MM.1S (cell line): ENCODE results near the gene COLEC12.

Source experiments
- DNase-seq: peaks from one replicate; pipeline ENCODE4 v3.0.0-alpha.2; 2015
- H2AFZ ChIP-seq: fragments of 300-600 bp; sonication (generic); 2 replicates; pipeline ENCODE4 v1.6.0; 2016; ENCODE audit warnings: antibody characterized with exemption, low read length
- H3F3A ChIP-seq: fragments of 300-600 bp; sonication (generic); 2 replicates; pipeline ENCODE4 v1.6.1; 2016; ENCODE audit warnings: mild to moderate bottlenecking, antibody characterized with exemption, low read length, moderate library complexity, mixed read lengths; ENCODE audit not compliant: insufficient read depth
- H3K27ac ChIP-seq: fragments of 300-600 bp; sonication (generic); 2 replicates; pipeline ENCODE4 v1.5.1; 2016; ENCODE audit warnings: mild to moderate bottlenecking, low read length
- H3K27me3 ChIP-seq: fragments of 300-600 bp; sonication (generic); replicated peaks from 2 replicates; pipeline ENCODE4 v1.6.0; 2016; ENCODE audit warnings: low read length; ENCODE audit not compliant: insufficient read depth
- H3K36me3 ChIP-seq: fragments of 300-600 bp; sonication (generic); replicated peaks from 2 replicates; pipeline ENCODE4 v1.6.1; 2016; ENCODE audit warnings: mild to moderate bottlenecking, low read length, mixed read lengths; ENCODE audit not compliant: insufficient read depth
- H3K4me1 ChIP-seq: fragments of 300-600 bp; sonication (generic); 2 replicates; pipeline ENCODE4 v1.6.1; 2016; ENCODE audit warnings: low read length, mixed read lengths
- H3K4me2 ChIP-seq: fragments of 300-600 bp; sonication (generic); 2 replicates; pipeline ENCODE4 v1.6.0; 2016; ENCODE audit warnings: low read depth, low read length
- H3K4me3 ChIP-seq: fragments of 300-600 bp; sonication (generic); 2 replicates; pipeline ENCODE4 v1.5.1; 2016; ENCODE audit warnings: low read length, mixed read lengths
- H3K79me2 ChIP-seq: fragments of 300-600 bp; sonication (generic); 2 replicates; pipeline ENCODE4 v1.6.1; 2016; ENCODE audit warnings: mixed run types, low read length, mixed read lengths
- H3K9ac ChIP-seq: fragments of 300-600 bp; sonication (generic); 2 replicates; pipeline ENCODE4 v1.6.1; 2016; ENCODE audit warnings: low read length, mixed read lengths
- H3K9me2 ChIP-seq: fragments of 300-600 bp; sonication (generic); replicated peaks from 2 replicates; pipeline ENCODE4 v1.6.1; 2016; ENCODE audit warnings: mild to moderate bottlenecking, low read length, mixed read lengths; ENCODE audit not compliant: insufficient read depth
- H3K9me3 ChIP-seq: fragments of 300-600 bp; sonication (generic); replicated peaks from 2 replicates; pipeline ENCODE4 v1.6.1; 2016; ENCODE audit warnings: mild to moderate bottlenecking, low read length, mixed read lengths; ENCODE audit not compliant: insufficient read depth
- H4K20me1 ChIP-seq: fragments of 300-600 bp; sonication (generic); 2 replicates; pipeline ENCODE4 v1.6.1; 2016; ENCODE audit warnings: mild to moderate bottlenecking, low read length, moderate library complexity, mixed read lengths; ENCODE audit not compliant: insufficient read depth
- CTCF ChIP-seq: fragments of 300-600 bp; sonication (generic); IDR thresholded peaks from 2 replicates; pipeline ENCODE4 v1.5.1; 2016; ENCODE audit warnings: antibody characterized with exemption, low read length, mixed read lengths
- EZH2 ChIP-seq: fragments of 300-600 bp; sonication (generic); optimal IDR thresholded peaks from 2 replicates; pipeline ENCODE3; 2017; ENCODE audit warnings: low read depth, mild to moderate bottlenecking, antibody characterized with exemption, low read length, mixed read lengths
- EZH2phosphoT487 ChIP-seq: fragments of 300-600 bp; sonication (generic); IDR thresholded peaks from 2 replicates; pipeline ENCODE4 v1.6.1; 2018; ENCODE audit warnings: antibody characterized with exemption, low read length

COLEC12 gene

DNA sequence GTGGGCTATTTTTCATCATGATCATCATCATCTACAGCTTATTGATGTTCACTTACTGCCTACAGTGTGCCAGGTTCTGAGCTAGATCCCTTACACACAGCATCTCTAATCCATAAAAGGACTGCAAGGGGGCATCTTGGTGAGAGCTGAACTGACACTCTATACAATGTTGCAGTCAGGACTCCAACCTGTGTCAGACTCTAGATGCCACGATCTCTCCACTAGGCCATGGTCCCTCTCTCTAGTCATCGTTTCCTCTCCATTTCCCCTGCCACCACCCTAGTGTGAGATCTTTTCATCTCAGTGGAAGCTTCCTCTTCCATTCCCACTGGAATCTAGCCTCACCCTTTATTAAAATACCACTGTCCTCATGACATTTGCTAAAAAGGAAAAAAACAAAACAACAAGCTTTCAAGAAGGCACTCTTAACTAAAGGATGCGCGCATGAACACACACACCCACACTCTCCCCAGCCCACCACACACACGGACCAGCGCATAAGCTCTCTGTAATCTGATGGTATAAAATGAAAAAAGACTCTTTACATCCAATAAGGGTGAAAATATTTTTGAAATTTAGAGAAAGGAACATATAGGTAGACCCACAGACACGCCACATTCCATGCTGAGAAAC, 139.3 kb downstream of the COLEC12 start:
- no peaks in the 10 kb centered on the region for H3K4me1 ChIP-seq
- H2AFZ ChIP-seq, result no peak overlapping the region
- H3F3A ChIP-seq, result no peaks in the 10 kb centered on the region
- H3K4me3 ChIP-seq, result no peak overlapping the region
- no peak overlapping the region for H3K4me2 ChIP-seq
- DNase-seq, result no peak
- H4K20me1 ChIP-seq, result no peaks in the 10 kb centered on the region
- no peaks in the 10 kb centered on the region for H3K9me3 ChIP-seq
- no peak overlapping the region for H3K9ac ChIP-seq
- TF ChIP-seq EZH2 (no peak), CTCF (no peak), EZH2phosphoT487 (no peak)
- H3K27me3 ChIP-seq, result no peaks in the 10 kb centered on the region
- no peaks in the 10 kb centered on the region for H3K9me2 ChIP-seq
- H3K36me3 ChIP-seq, result no peaks in the 10 kb centered on the region
- no peaks in the 10 kb centered on the region for H3K79me2 ChIP-seq
- H3K27ac ChIP-seq, result no peak overlapping the region

GRCh38 chr18:360676-361075, 139.8 kb downstream of the COLEC12 start:
- no peaks in the 10 kb centered on the region for H3F3A ChIP-seq
- H3K4me3 ChIP-seq, result no peak overlapping the region
- no peaks in the 10 kb centered on the region for H3K79me2 ChIP-seq
- no peaks in the 10 kb centered on the region for H3K9me3 ChIP-seq
- H3K4me1 ChIP-seq, result no peaks in the 10 kb centered on the region
- no peaks in the 10 kb centered on the region for H3K27me3 ChIP-seq
- no peak overlapping the region for H3K27ac ChIP-seq
- DNase-seq, result no peak
- H3K4me2 ChIP-seq, result no peak overlapping the region
- no peaks in the 10 kb centered on the region for H3K36me3 ChIP-seq
- no peaks in the 10 kb centered on the region for H3K9me2 ChIP-seq
- no peak overlapping the region for H3K9ac ChIP-seq
- TF ChIP-seq EZH2phosphoT487 (no peak), CTCF (no peak), EZH2 (no peak)
- no peak overlapping the region for H2AFZ ChIP-seq
- no peaks in the 10 kb centered on the region for H4K20me1 ChIP-seq

- no peak overlapping the region for H3K27ac ChIP-seq
- H3K9me2 ChIP-seq, result no peaks in the 10 kb centered on the region
- no peaks in the 10 kb centered on the region for H3K4me1 ChIP-seq
- H3K79me2 ChIP-seq, result no peaks in the 10 kb centered on the region
- TF ChIP-seq EZH2phosphoT487 (no peak), CTCF (no peak), EZH2 (no peak)
- no peak overlapping the region for H3K9ac ChIP-seq
- no peak overlapping the region for H3K4me3 ChIP-seq
- no peaks in the 10 kb centered on the region for H4K20me1 ChIP-seq
- H3F3A ChIP-seq, result no peaks in the 10 kb centered on the region
- H3K4me2 ChIP-seq, result no peak overlapping the region
- no peak overlapping the region for H2AFZ ChIP-seq
- no peaks in the 10 kb centered on the region for H3K36me3 ChIP-seq
- no peaks in the 10 kb centered on the region for H3K9me3 ChIP-seq
- no peaks in the 10 kb centered on the region for H3K27me3 ChIP-seq
- DNase-seq, result no peak
Observed at GRCh38 chr18:356778-357177, 143.7 kb downstream of the COLEC12 start.
